ENCODE results near the gene ANAPC10.

The ANAPC10 gene

GRCh38 chr4:144984241-144984640 lies 113.8 kb downstream of the ANAPC10 start:
- TF ChIP-seq FOXK2 (IDR thresholded peaks at IDR 0.05) (no peak), L3MBTL2 (conservative IDR thresholded peaks at IDR 0.05) (no peak), FOXM1 (IDR thresholded peaks at IDR 0.05; ENCODE audit: borderline replicate concordance) (no peak), SUZ12 (IDR thresholded peaks at IDR 0.05) (no peak)
- ChIA-PET POLR2A (no interaction called here), CTCF (no interaction called here)
- DNase-seq (ENCODE audit: extremely low spot score), result no peak

GRCh38 chr4:144975718-144976117 lies 122.3 kb downstream of the ANAPC10 start:
- no peak for DNase-seq (ENCODE audit: extremely low spot score)
- ChIA-PET POLR2A (no interaction called here), CTCF (no interaction called here)
- TF ChIP-seq SUZ12 (IDR thresholded peaks at IDR 0.05) (no peak), ELF4 (IDR thresholded peaks at IDR 0.05) (no peak)

- CTCF ChIA-PET, result no interaction called here
- DNase-seq (ENCODE audit: extremely low spot score), result no peak
- POLR2A ChIA-PET, result no interaction called here
- TF ChIP-seq FOXM1 (IDR thresholded peaks at IDR 0.05; ENCODE audit: borderline replicate concordance), result no peak
- TF ChIP-seq PKNOX1 (IDR thresholded peaks at IDR 0.05), result no peak
- TF ChIP-seq CTBP1 (IDR thresholded peaks at IDR 0.05; ENCODE audit: borderline replicate concordance), result no peak
- no peak for TF ChIP-seq SP1 (IDR thresholded peaks at IDR 0.05)
- no peak for TF ChIP-seq HDGF (IDR thresholded peaks at IDR 0.05; ENCODE audit: borderline replicate concordance)
- TF ChIP-seq L3MBTL2 (conservative IDR thresholded peaks at IDR 0.05), result no peak
- no peak for TF ChIP-seq ARNT (IDR thresholded peaks at IDR 0.05)
- TF ChIP-seq FOXA1 (IDR thresholded peaks at IDR 0.05), result no peak
- TF ChIP-seq NFRKB (IDR thresholded peaks at IDR 0.05), result no peak
- TF ChIP-seq ELF4 (IDR thresholded peaks at IDR 0.05), result no peak
- no peak for TF ChIP-seq LEF1 (IDR thresholded peaks at IDR 0.05; ENCODE audit: borderline replicate concordance)
- TF ChIP-seq TARDBP (IDR thresholded peaks at IDR 0.05), result no peak
- TF ChIP-seq SUZ12 (IDR thresholded peaks at IDR 0.05), result no peak
- no peak for TF ChIP-seq FOXK2 (IDR thresholded peaks at IDR 0.05)
- no peak for TF ChIP-seq ZNF384 (IDR thresholded peaks at IDR 0.05)
Observed at GRCh38 chr4:144970597-144970996, 127.4 kb downstream of the ANAPC10 start.

GRCh38 chr4:144969821-144970220 lies 128.2 kb downstream of the ANAPC10 start:
- CTCF ChIA-PET, result no interaction called here

GRCh38 chr4:144968606-144969005 lies 129.4 kb downstream of the ANAPC10 start:
- DNase-seq (ENCODE audit: extremely low spot score), result no peak
- POLR2A ChIA-PET, result no interaction called here
- CTCF ChIA-PET, result no interaction called here
- TF ChIP-seq ZNF384 (IDR thresholded peaks at IDR 0.05), result no peak
- no peak for TF ChIP-seq ELF4 (IDR thresholded peaks at IDR 0.05)
- no peak for TF ChIP-seq HDGF (IDR thresholded peaks at IDR 0.05; ENCODE audit: borderline replicate concordance)
- TF ChIP-seq FOXM1 (IDR thresholded peaks at IDR 0.05; ENCODE audit: borderline replicate concordance), result no peak

More at GRCh38 chr4:144969821-144970220, 128.2 kb downstream of the ANAPC10 start:
- no peak for TF ChIP-seq PKNOX1 (IDR thresholded peaks at IDR 0.05)
- no peak for TF ChIP-seq FOXM1 (IDR thresholded peaks at IDR 0.05; ENCODE audit: borderline replicate concordance)
- TF ChIP-seq FOXK2 (IDR thresholded peaks at IDR 0.05), result no peak
- TF ChIP-seq ELF4 (IDR thresholded peaks at IDR 0.05), result no peak
- no peak for TF ChIP-seq L3MBTL2 (conservative IDR thresholded peaks at IDR 0.05)
- TF ChIP-seq NFRKB (IDR thresholded peaks at IDR 0.05), result no peak
- no peak for TF ChIP-seq SP1 (IDR thresholded peaks at IDR 0.05)
- no peak for TF ChIP-seq BHLHE40 (IDR thresholded peaks at IDR 0.05; ENCODE audit: borderline replicate concordance)
- no peak for TF ChIP-seq CTBP1 (IDR thresholded peaks at IDR 0.05; ENCODE audit: borderline replicate concordance)
- no peak for TF ChIP-seq ZNF384 (IDR thresholded peaks at IDR 0.05)
- no peak for TF ChIP-seq TARDBP (IDR thresholded peaks at IDR 0.05)
- TF ChIP-seq FOXA1 (IDR thresholded peaks at IDR 0.05), result no peak
- POLR2A ChIA-PET, result no interaction called here
- no peak for DNase-seq (ENCODE audit: extremely low spot score)

GRCh38 chr4:144967161-144967560 lies 130.8 kb downstream of the ANAPC10 start:
- TF ChIP-seq FOXM1 (IDR thresholded peaks at IDR 0.05; ENCODE audit: borderline replicate concordance) (no peak), SP1 (IDR thresholded peaks at IDR 0.05) (no peak), NFRKB (IDR thresholded peaks at IDR 0.05) (no peak), PKNOX1 (IDR thresholded peaks at IDR 0.05) (no peak), CTBP1 (IDR thresholded peaks at IDR 0.05; ENCODE audit: borderline replicate concordance) (no peak), ELF4 (IDR thresholded peaks at IDR 0.05) (no peak), L3MBTL2 (conservative IDR thresholded peaks at IDR 0.05) (no peak), ZNF384 (IDR thresholded peaks at IDR 0.05) (no peak), LEF1 (IDR thresholded peaks at IDR 0.05; ENCODE audit: borderline replicate concordance) (no peak), SUZ12 (IDR thresholded peaks at IDR 0.05) (no peak), ARNT (IDR thresholded peaks at IDR 0.05) (no peak), FOXA1 (IDR thresholded peaks at IDR 0.05) (no peak), TARDBP (IDR thresholded peaks at IDR 0.05) (no peak), HDGF (IDR thresholded peaks at IDR 0.05; ENCODE audit: borderline replicate concordance) (no peak), BHLHE40 (IDR thresholded peaks at IDR 0.05; ENCODE audit: borderline replicate concordance) (no peak), FOXK2 (IDR thresholded peaks at IDR 0.05) (no peak)
- CTCF ChIA-PET, result no interaction called here
- POLR2A ChIA-PET, result no interaction called here
- no peak for DNase-seq (ENCODE audit: extremely low spot score)

- no peak for DNase-seq (ENCODE audit: extremely low spot score)
- CTCF ChIA-PET, result no interaction called here
- TF ChIP-seq SP1 (IDR thresholded peaks at IDR 0.05) (no peak), L3MBTL2 (conservative IDR thresholded peaks at IDR 0.05) (no peak), PKNOX1 (IDR thresholded peaks at IDR 0.05) (no peak), NFRKB (IDR thresholded peaks at IDR 0.05) (no peak), BHLHE40 (IDR thresholded peaks at IDR 0.05; ENCODE audit: borderline replicate concordance) (no peak)
- POLR2A ChIA-PET, result no interaction called here
Observed at GRCh38 chr4:144962300-144962699, 135.7 kb downstream of the ANAPC10 start.

Measured in HEK293T (cell line).